Measurements from ENCODE around the gene CYP20A1.
"Not testable (repeated sequence)": the region's sequence is repeated elsewhere in the genome, so short reads cannot be mapped to it uniquely, and the experiment has no call there.

Gene CYP20A1

GRCh38 chr2:203280428-203281064, 41.7 kb downstream of the CYP20A1 start:
- in situ Hi-C loops (cut with MboI; ENCODE audit: low sequenced_read_pairs): no loop called here

- in situ Hi-C loops (cut with MboI; ENCODE audit: low sequenced_read_pairs): no loop called here
These were observed 43.3 kb downstream of the CYP20A1 start for GRCh38 chr2:203282101-203282500.

GRCh38 chr2:203286532-203286931, 47.7 kb downstream of the CYP20A1 start:
- in situ Hi-C loops (cut with MboI; ENCODE audit: low sequenced_read_pairs): no loop called here

GRCh38 chr2:203301667-203302066, 62.8 kb downstream of the CYP20A1 start:
- in situ Hi-C loops (cut with MboI; ENCODE audit: low sequenced_read_pairs): no loop called here

- in situ Hi-C loops (cut with MboI; ENCODE audit: low sequenced_read_pairs): not testable (repeated sequence)
These were observed 63.8 kb downstream of the CYP20A1 start for GRCh38 chr2:203302586-203302985.

GRCh38 chr2:203310688-203311436, 72.0 kb downstream of the CYP20A1 start:
- in situ Hi-C loops (cut with MboI; ENCODE audit: low sequenced_read_pairs): no loop called here

- in situ Hi-C loops (cut with MboI; ENCODE audit: low sequenced_read_pairs): no loop called here
These were observed 87.5 kb downstream of the CYP20A1 start for GRCh38 chr2:203326356-203326755.

- in situ Hi-C loops (cut with MboI; ENCODE audit: low sequenced_read_pairs): no loop called here
These were observed 88.7 kb downstream of the CYP20A1 start for GRCh38 chr2:203327582-203327900.

GRCh38 chr2:203327901-203328759, 89.3 kb downstream of the CYP20A1 start, which contains the start of gene ABI2:
Gene ABI2 (plus strand): TSS chr2:203328394. CDS start chr2:203328515, 121 bp downstream.
- in situ Hi-C loops (cut with MboI; ENCODE audit: low sequenced_read_pairs): no loop called here

- in situ Hi-C loops (cut with MboI; ENCODE audit: low sequenced_read_pairs): no loop called here
These were observed 90.1 kb downstream of the CYP20A1 start for GRCh38 chr2:203328760-203329540.

- in situ Hi-C loops (cut with MboI; ENCODE audit: low sequenced_read_pairs): no loop called here
These were observed 91.6 kb downstream of the CYP20A1 start for GRCh38 chr2:203330434-203330833.

- in situ Hi-C loops (cut with MboI; ENCODE audit: low sequenced_read_pairs): no loop called here
These were observed 99.5 kb downstream of the CYP20A1 start for GRCh38 chr2:203338322-203338721.

GRCh38 chr2:203340791-203341487, 102.1 kb downstream of the CYP20A1 start:
- in situ Hi-C loops (cut with MboI; ENCODE audit: low sequenced_read_pairs): no loop called here

- in situ Hi-C loops (cut with MboI; ENCODE audit: low sequenced_read_pairs): no loop called here
These were observed 103.0 kb downstream of the CYP20A1 start for GRCh38 chr2:203341741-203342310.

GRCh38 chr2:203342374-203342773, 103.6 kb downstream of the CYP20A1 start:
- in situ Hi-C loops (cut with MboI; ENCODE audit: low sequenced_read_pairs): not testable (repeated sequence)

- in situ Hi-C loops (cut with MboI; ENCODE audit: low sequenced_read_pairs): no loop called here
These were observed 105.8 kb downstream of the CYP20A1 start for GRCh38 chr2:203344667-203345066.

GRCh38 chr2:203346612-203347011, 107.8 kb downstream of the CYP20A1 start:
- in situ Hi-C loops (cut with MboI; ENCODE audit: low sequenced_read_pairs): no loop called here

GRCh38 chr2:203347375-203347774, 108.6 kb downstream of the CYP20A1 start:
- in situ Hi-C loops (cut with MboI; ENCODE audit: low sequenced_read_pairs): no loop called here

GRCh38 chr2:203352604-203353255, 113.9 kb downstream of the CYP20A1 start:
- in situ Hi-C loops (cut with MboI; ENCODE audit: low sequenced_read_pairs): no loop called here

Measured in HL-60/S4 treated with phorbol 12-myristate 13-acetate at 8.2 ng/mL for 4 days and 3 days (cell line).